Measurements from ENCODE around the gene ZBTB3. TPM values are rescaled to one million over a fixed set of nuclear protein-coding genes. Genes with fewer than 3 reads are reported as not detected.
"Not testable (repeated sequence)": the region's sequence is repeated elsewhere in the genome, so short reads cannot be mapped to it uniquely, and the experiment has no call there.

The ZBTB3 gene
- total and polyA plus RNA-seq, 3 experiments from 2014 or later = 3.5 to 11.6 (median 9.4) TPM

GRCh38 chr11:62737196-62737595 is 16.8 kb downstream of the ZBTB3 start:
- Histone ChIP-seq H3K9me3 (ENCODE audit: low read length) (no peaks in the 10 kb centered on the region), H3K36me3 (ENCODE audit: insufficient read depth, low read length) (peaks cover 24% of the 10 kb centered on the region), H3K27me3 (ENCODE audit: insufficient read depth, low read length, poor library complexity, severe bottlenecking) (no peaks in the 10 kb centered on the region), H3K27ac (ENCODE audit: low read depth, low read length) (no peak overlapping the region), H3K4me3 (ENCODE audit: low read length) (no peak overlapping the region), H3K4me1 (ENCODE audit: insufficient read depth, low read length) (no peaks in the 10 kb centered on the region)
- Mint-ChIP-seq H3K4me3 (no peak overlapping the region), H3K36me3 (peaks cover 0 to 62% (median 11%) of the 10 kb centered on the region in 3 donors), H3K27ac (no peak overlapping the region), H3K9me3 (no peaks in the 10 kb centered on the region), H3K4me1 (peaks cover 5 to 7% (median 7%) of the 10 kb centered on the region in 3 donors), H3K27me3 (no peaks in the 10 kb centered on the region)
- POLR2A ChIA-PET = interaction anchor here (0.6 kb wide), 3 partner anchors 24 to 836 kb away, joined by 3 to 4 read pairs (median 3); no protein-coding TSS in a partner anchor
- CTCF ChIA-PET = no interaction called here
- no peak for DNase-seq

DNA sequence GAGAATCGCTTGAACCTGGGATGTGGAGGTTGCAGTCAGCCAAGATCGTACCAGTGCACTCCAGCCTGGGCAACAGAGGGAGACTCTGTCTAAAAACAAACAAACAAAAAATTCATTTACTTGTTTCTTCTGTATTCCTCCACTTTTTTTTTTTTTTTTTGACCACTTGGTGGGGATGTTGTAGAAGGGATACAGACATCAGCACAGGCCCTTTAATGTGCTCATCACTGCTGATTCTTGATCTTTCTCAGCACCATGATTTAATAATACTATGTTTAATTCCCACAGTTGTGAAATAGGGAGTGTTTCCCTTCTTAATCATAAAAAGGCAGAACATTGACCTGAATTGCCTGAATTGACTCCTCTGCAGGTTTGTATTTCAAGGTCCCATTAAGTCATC is 21.1 kb downstream of the ZBTB3 start:
- Mint-ChIP-seq H3K9me3 (no peaks in the 10 kb centered on the region), H3K27me3 (no peaks in the 10 kb centered on the region), H3K4me3 (peak overlapping the region in 2 of 7 donors; percentile 23 to 50), H3K4me1 (peaks cover 24 to 33% (median 30%) of the 10 kb centered on the region in 3 donors), H3K27ac (peak overlapping the region in 6 of 8 donors; percentile 6 to 70 (median 15)), H3K36me3 (peaks cover 0 to 56% (median 6%) of the 10 kb centered on the region in 3 donors)
- no peaks in the 10 kb centered on the region for H3K27me3 ChIP-seq (ENCODE audit: insufficient read depth, low read length, poor library complexity, severe bottlenecking)
- no peaks in the 10 kb centered on the region for H3K9me3 ChIP-seq (ENCODE audit: low read length)
- peak in 1 of 5 donors; percentile 19 for DNase-seq
- peaks cover 16% of the 10 kb centered on the region for H3K4me1 ChIP-seq (ENCODE audit: insufficient read depth, low read length)
- POLR2A ChIA-PET = interaction anchor here (0.7 kb wide), 1 partner anchor 148 kb away, joined by 4 read pairs; no protein-coding TSS in a partner anchor
- H3K4me3 ChIP-seq (ENCODE audit: low read length) = no peak overlapping the region
- CTCF ChIA-PET = interaction anchor here (0.8 to 2.2 kb wide), 2 partner anchors 26 to 53 kb away, joined by 3 to 5 read pairs; no protein-coding TSS in a partner anchor
- H3K36me3 ChIP-seq (ENCODE audit: insufficient read depth, low read length) = peaks cover 16% of the 10 kb centered on the region
- H3K27ac ChIP-seq (ENCODE audit: low read depth, low read length) = no peak overlapping the region

- Mint-ChIP-seq H3K36me3 (peaks cover 5 to 55% (median 8%) of the 10 kb centered on the region in 3 donors), H3K27ac (peak overlapping the region in 3 of 8 donors; percentile 38 to 97 (median 47)), H3K4me1 (peaks cover 39 to 45% (median 42%) of the 10 kb centered on the region in 3 donors), H3K4me3 (peak overlapping the region; percentile 58 to 98 (median 98))
- POLR2A ChIA-PET = interaction anchor here (0.7 to 4.0 kb wide), 6 partner anchors 20 to 1516 kb away, joined by 3 to 26 read pairs (median 4); partner anchors contain the start of genes C11orf98, CSKMT, MTA2 and PPP1R14B
- not testable (repeated sequence) for DNase-seq; H3K9me3 ChIP-seq (ENCODE audit: low read length); H3K27me3 ChIP-seq (ENCODE audit: insufficient read depth, low read length, poor library complexity, severe bottlenecking); H3K27me3 Mint-ChIP-seq; H3K9me3 Mint-ChIP-seq; H3K27ac ChIP-seq (ENCODE audit: low read depth, low read length)
- CTCF ChIA-PET = interaction anchor here (0.8 to 3.6 kb wide), 8 partner anchors 24 to 151 kb away, joined by 3 to 16 read pairs (median 4); partner anchors contain the start of genes C11orf98, CSKMT, POLR2G and SLC3A2
- H3K36me3 ChIP-seq (ENCODE audit: insufficient read depth, low read length) = peaks cover 11% of the 10 kb centered on the region
- peak overlapping the region; percentile 49 for H3K4me3 ChIP-seq (ENCODE audit: low read length)
- H3K4me1 ChIP-seq (ENCODE audit: insufficient read depth, low read length) = peaks cover 26% of the 10 kb centered on the region
Observed at GRCh38 chr11:62730076-62730475, 23.9 kb downstream of the ZBTB3 start.

GRCh38 chr11:62728171-62728988 is 25.6 kb downstream of the ZBTB3 start, which contains the start of gene TTC9C:
TTC9C (plus strand) TSS chr11:62728486; CDS start chr11:62728849, 363 bp downstream.
- Mint-ChIP-seq H3K27ac (peak within 1 kb of the TSS; percentile 93 to 99 (median 98)), H3K4me3 (peak within 1 kb of the TSS; percentile 92 to 99 (median 98)), H3K9me3 (no peaks in the 10 kb centered on the region), H3K36me3 (peaks cover 5 to 61% (median 18%) of the 10 kb centered on the region in 3 donors), H3K27me3 (peaks cover 0 to 3% of the 10 kb centered on the region in 2 donors), H3K4me1 (peaks cover 54 to 60% (median 58%) of the 10 kb centered on the region in 3 donors)
- ChIA-PET POLR2A (interaction anchor here (0.5 to 4.0 kb wide), 24 partner anchors 12 to 1570 kb away, joined by 3 to 70 read pairs (median 8); partner anchors contain the start of genes BSCL2, C11orf98, CSKMT and GANAB), CTCF (interaction anchor here (1.0 to 3.6 kb wide), 9 partner anchors 12 to 134 kb away, joined by 3 to 13 read pairs (median 7); partner anchors contain the start of genes LBHD1, POLR2G, UQCC3 and ZBTB3)
- H3K4me1 ChIP-seq (ENCODE audit: insufficient read depth, low read length) = peaks cover 42% of the 10 kb centered on the region
- H3K27ac ChIP-seq (ENCODE audit: low read depth, low read length) = peak within 1 kb of the TSS; percentile 90
- H3K4me3 ChIP-seq (ENCODE audit: low read length) = peak within 1 kb of the TSS; percentile 99
- H3K36me3 ChIP-seq (ENCODE audit: insufficient read depth, low read length) = peaks cover 17% of the 10 kb centered on the region
- DNase-seq = peak; percentile 80 to 89 (median 81)
- H3K27me3 ChIP-seq (ENCODE audit: insufficient read depth, low read length, poor library complexity, severe bottlenecking) = no peaks in the 10 kb centered on the region
- H3K9me3 ChIP-seq (ENCODE audit: low read length) = no peaks in the 10 kb centered on the region

DNA sequence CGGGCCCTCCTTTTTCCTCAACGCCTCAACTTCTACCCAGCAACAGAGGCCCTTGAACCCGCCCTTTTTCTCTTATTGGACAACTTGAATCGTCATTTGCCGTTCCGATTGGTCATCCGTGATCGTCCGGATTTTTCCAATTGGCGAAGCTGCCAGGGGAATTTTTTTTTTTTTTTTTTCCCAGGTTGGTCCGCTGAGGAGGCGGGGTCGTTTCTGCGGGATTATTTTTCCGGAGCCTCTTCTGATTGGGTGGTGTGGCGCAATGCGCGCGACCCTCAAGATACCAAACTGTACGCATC is 26.1 kb downstream of the ZBTB3 start:
- H3K4me1 Mint-ChIP-seq = peaks cover 50 to 58% (median 57%) of the 10 kb centered on the region in 3 donors
- peak; percentile 68 to 95 (median 92) for DNase-seq
- Histone ChIP-seq H3K27me3 (ENCODE audit: insufficient read depth, low read length, poor library complexity, severe bottlenecking) (no peaks in the 10 kb centered on the region), H3K36me3 (ENCODE audit: insufficient read depth, low read length) (peaks cover 17% of the 10 kb centered on the region), H3K27ac (ENCODE audit: low read depth, low read length) (peak overlapping the region; percentile 90), H3K9me3 (ENCODE audit: low read length) (no peaks in the 10 kb centered on the region), H3K4me1 (ENCODE audit: insufficient read depth, low read length) (peaks cover 43% of the 10 kb centered on the region), H3K4me3 (ENCODE audit: low read length) (peak overlapping the region; percentile 99)
- H3K36me3 Mint-ChIP-seq = peaks cover 5 to 61% (median 15%) of the 10 kb centered on the region in 3 donors
- H3K9me3 Mint-ChIP-seq = no peaks in the 10 kb centered on the region
- H3K27ac Mint-ChIP-seq = peak overlapping the region; percentile 93 to 99 (median 98)
- H3K4me3 Mint-ChIP-seq = peak overlapping the region; percentile 92 to 99 (median 98)
- POLR2A ChIA-PET = interaction anchor here (0.5 to 4.0 kb wide), 32 partner anchors 11 to 1590 kb away, joined by 3 to 70 read pairs (median 7); partner anchors contain the start of genes B3GAT3, BSCL2, C11orf98 and CSKMT
- CTCF ChIA-PET = interaction anchor here (0.8 to 3.6 kb wide), 14 partner anchors 11 to 303 kb away, joined by 3 to 13 read pairs (median 6); partner anchors contain the start of genes EEF1G, LBHD1, POLR2G and SLC3A2
- H3K27me3 Mint-ChIP-seq = peaks cover 0 to 3% of the 10 kb centered on the region in 2 donors

DNA sequence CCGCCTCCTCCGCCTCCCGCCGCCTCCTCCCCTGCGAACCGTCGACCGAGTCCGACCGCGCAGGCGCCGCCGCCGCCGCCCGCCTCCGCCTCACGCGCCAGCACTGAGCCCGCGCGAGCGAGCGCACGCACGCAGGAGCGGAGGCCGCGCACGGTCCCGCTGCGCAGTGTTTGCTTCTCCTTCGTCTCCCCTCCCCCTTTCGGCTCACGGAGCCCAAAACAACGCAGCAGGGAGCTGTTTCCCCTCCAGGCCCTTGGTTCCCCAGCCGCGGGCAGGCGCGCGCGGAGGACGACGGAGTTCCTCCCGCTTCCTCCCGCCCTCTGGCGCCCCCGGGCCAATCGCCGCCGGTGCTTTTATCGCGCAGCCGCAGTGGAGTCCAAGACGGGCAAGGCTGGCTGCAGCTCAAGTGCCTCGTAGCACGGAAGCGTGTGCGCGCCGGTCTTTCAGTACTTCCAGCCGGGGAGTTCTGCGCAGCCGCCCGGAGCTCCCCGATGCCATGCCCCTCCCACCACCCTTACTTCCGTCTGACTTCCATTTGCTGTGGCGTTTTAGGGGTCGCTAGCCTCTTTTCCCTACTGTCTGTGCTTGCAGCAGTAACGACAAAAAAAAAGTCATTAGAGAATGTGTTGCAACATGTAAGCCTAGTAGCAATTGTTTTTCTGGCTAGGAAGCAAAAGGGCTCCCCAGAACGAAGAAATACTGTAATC is 26.6 kb downstream of the ZBTB3 start, which contains the start of gene HNRNPUL2:
Gene HNRNPUL2, minus strand, starts transcription at position 293 of the 707 bp plus-strand sequence. CDS start 301 bp downstream, outside the sequence.
- POLR2A ChIA-PET = interaction anchor here (0.5 to 4.0 kb wide), 37 partner anchors 10 to 1590 kb away, joined by 3 to 70 read pairs (median 6); partner anchors contain the start of genes B3GAT3, BSCL2, C11orf98 and CSKMT
- peaks cover 0 to 3% of the 10 kb centered on the region in 2 donors for H3K27me3 Mint-ChIP-seq
- peaks cover 9 to 65% (median 19%) of the 10 kb centered on the region in 3 donors for H3K36me3 Mint-ChIP-seq
- CTCF ChIA-PET = interaction anchor here (0.8 to 3.6 kb wide), 15 partner anchors 11 to 303 kb away, joined by 3 to 13 read pairs (median 6); partner anchors contain the start of genes EEF1G, LBHD1, POLR2G and SLC3A2
- peak within 1 kb of the TSS; percentile 99 for H3K4me3 ChIP-seq (ENCODE audit: low read length)
- H3K9me3 ChIP-seq (ENCODE audit: low read length) = no peaks in the 10 kb centered on the region
- peak within 1 kb of the TSS; percentile 92 to 99 (median 98) for H3K4me3 Mint-ChIP-seq
- peak within 1 kb of the TSS; percentile 90 for H3K27ac ChIP-seq (ENCODE audit: low read depth, low read length)
- H3K4me1 ChIP-seq (ENCODE audit: insufficient read depth, low read length) = peaks cover 43% of the 10 kb centered on the region
- DNase-seq = peak; percentile 98 to 99 (median 99)
- H3K27me3 ChIP-seq (ENCODE audit: insufficient read depth, low read length, poor library complexity, severe bottlenecking) = no peaks in the 10 kb centered on the region
- H3K4me1 Mint-ChIP-seq = peaks cover 54 to 62% (median 61%) of the 10 kb centered on the region in 3 donors
- H3K9me3 Mint-ChIP-seq = no peaks in the 10 kb centered on the region
- H3K27ac Mint-ChIP-seq = peak within 1 kb of the TSS; percentile 95 to 99 (median 98)
- H3K36me3 ChIP-seq (ENCODE audit: insufficient read depth, low read length) = peaks cover 21% of the 10 kb centered on the region

GRCh38 chr11:62726915-62727164 is 27.1 kb downstream of the ZBTB3 start:
- H3K27me3 Mint-ChIP-seq = peaks cover 0 to 3% of the 10 kb centered on the region in 2 donors
- H3K9me3 Mint-ChIP-seq = no peaks in the 10 kb centered on the region
- peaks cover 58 to 67% (median 66%) of the 10 kb centered on the region in 3 donors for H3K4me1 Mint-ChIP-seq
- ChIA-PET POLR2A (interaction anchor here (0.6 to 4.0 kb wide), 34 partner anchors 10 to 1591 kb away, joined by 3 to 70 read pairs (median 6); partner anchors contain the start of genes B3GAT3, BSCL2, C11orf98 and CSKMT), CTCF (interaction anchor here (1.0 to 3.6 kb wide), 12 partner anchors 10 to 302 kb away, joined by 3 to 13 read pairs (median 7); partner anchors contain the start of genes EEF1G, LBHD1, POLR2G and SLC3A2)
- DNase-seq = no peak
- Histone ChIP-seq H3K9me3 (ENCODE audit: low read length) (no peaks in the 10 kb centered on the region), H3K4me1 (ENCODE audit: insufficient read depth, low read length) (peaks cover 43% of the 10 kb centered on the region), H3K27me3 (ENCODE audit: insufficient read depth, low read length, poor library complexity, severe bottlenecking) (no peaks in the 10 kb centered on the region), H3K27ac (ENCODE audit: low read depth, low read length) (peak overlapping the region; percentile 90), H3K36me3 (ENCODE audit: insufficient read depth, low read length) (peaks cover 25% of the 10 kb centered on the region), H3K4me3 (ENCODE audit: low read length) (peak overlapping the region; percentile 99)
- H3K36me3 Mint-ChIP-seq = peaks cover 9 to 69% (median 24%) of the 10 kb centered on the region in 3 donors
- peak overlapping the region; percentile 88 to 99 (median 94) for H3K27ac Mint-ChIP-seq
- peak overlapping the region; percentile 92 to 99 (median 98) for H3K4me3 Mint-ChIP-seq

All from CD8-positive, alpha-beta memory T cell (primary cell).